GM12872 (cell line): Measurements from ENCODE around the gene MT1G.

ENCODE experiments used
- TF ChIP-seq, protein P1 (sequence below): IDR thresholded peaks from 3 replicates; pipeline ENCODE4 v1.5.1; 2011; ENCODE audit warnings: low read depth, mild to moderate bottlenecking, low read length, moderate library complexity; ENCODE audit not compliant: insufficient read depth

MT1G gene

DNA sequence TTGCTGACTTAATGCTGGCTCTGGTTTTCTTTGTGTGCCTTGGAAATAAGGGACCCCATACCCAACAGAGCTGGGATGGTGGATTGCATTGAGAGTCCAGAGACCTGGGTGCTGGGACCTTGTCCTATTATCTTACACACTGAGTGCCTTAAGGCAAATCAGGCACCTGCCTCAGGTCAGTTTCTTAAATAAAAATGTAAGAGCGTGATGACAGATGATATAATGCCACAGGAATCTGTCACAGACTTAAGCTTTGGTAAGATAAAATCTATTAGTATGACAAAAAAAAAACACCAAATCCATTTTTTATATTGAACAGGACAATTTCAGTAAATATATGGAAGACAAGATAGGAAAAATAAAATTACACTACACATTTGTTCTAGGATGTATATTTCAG, 27.8 kb downstream of the MT1G start:
- TF ChIP-seq, protein P1, sequence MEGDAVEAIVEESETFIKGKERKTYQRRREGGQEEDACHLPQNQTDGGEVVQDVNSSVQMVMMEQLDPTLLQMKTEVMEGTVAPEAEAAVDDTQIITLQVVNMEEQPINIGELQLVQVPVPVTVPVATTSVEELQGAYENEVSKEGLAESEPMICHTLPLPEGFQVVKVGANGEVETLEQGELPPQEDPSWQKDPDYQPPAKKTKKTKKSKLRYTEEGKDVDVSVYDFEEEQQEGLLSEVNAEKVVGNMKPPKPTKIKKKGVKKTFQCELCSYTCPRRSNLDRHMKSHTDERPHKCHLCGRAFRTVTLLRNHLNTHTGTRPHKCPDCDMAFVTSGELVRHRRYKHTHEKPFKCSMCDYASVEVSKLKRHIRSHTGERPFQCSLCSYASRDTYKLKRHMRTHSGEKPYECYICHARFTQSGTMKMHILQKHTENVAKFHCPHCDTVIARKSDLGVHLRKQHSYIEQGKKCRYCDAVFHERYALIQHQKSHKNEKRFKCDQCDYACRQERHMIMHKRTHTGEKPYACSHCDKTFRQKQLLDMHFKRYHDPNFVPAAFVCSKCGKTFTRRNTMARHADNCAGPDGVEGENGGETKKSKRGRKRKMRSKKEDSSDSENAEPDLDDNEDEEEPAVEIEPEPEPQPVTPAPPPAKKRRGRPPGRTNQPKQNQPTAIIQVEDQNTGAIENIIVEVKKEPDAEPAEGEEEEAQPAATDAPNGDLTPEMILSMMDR = no peak

DNA sequence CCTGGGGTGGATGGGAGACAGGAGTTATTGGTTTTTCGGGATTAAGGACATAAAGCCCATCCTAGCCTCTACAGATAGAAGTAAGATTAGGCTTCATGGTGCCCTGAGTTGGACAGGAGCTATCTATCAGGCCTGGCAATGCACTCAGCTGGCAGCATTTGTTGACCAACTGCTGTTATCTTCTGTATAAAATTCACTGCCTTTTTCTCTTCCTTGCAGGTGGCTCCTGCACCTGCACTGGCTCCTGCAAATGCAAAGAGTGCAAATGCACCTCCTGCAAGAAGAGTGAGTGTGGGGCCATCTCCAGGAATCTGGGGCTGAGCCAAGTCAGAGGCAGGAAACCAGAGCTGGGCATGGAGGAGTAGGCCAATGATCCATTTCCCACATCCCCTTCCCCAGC, 28.8 kb downstream of the MT1G start:
- TF ChIP-seq, protein P1 = no peak

DNA sequence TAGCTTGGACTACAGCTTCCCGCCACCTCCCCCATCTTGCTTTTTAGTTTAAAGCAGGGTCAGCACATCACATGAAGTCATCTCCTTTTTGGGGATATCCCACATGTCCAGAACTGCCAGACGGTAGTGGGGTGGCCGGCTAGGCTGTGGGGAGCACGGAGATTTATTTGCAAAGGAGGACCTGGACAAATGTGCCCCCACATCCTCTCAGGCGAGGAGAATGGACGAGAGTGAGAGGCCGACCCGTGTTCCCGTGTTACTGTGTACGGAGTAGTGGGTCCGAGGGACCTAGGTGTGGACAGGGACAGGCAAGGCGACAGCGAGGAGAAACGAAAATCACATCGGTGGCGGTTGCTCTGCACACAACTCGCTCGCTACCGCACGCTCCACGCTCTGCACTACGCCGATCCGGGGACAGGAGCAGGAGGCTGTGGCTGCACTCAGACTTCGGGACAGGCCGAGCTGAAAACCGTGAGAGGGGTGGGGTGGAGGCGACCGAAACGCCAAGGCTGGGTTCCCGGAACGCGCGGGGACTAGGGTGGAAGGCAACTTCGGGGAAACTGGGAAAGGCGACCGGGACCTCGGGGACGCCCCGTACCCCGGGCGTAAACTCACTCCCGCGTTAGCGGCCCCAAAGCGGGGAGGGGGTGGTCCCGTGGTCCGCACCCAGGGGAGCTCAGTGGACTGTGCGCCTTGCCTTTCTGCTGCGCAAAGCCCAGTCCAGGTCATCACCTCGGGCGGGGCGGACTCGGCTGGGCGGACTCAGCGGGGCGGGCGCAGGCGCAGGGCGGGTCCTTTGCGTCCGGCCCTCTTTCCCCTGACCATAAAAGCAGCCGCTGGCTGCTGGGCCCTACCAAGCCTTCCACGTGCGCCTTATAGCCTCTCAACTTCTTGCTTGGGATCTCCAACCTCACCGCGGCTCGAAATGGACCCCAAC, 29.8 kb downstream of the MT1G start, which contains the start of gene MT1A:
MT1A (plus strand) TSS at position 853 of the 937 bp plus-strand sequence; CDS start at position 926, 73 bp downstream.
- TF ChIP-seq, protein P1 = no peak

DNA sequence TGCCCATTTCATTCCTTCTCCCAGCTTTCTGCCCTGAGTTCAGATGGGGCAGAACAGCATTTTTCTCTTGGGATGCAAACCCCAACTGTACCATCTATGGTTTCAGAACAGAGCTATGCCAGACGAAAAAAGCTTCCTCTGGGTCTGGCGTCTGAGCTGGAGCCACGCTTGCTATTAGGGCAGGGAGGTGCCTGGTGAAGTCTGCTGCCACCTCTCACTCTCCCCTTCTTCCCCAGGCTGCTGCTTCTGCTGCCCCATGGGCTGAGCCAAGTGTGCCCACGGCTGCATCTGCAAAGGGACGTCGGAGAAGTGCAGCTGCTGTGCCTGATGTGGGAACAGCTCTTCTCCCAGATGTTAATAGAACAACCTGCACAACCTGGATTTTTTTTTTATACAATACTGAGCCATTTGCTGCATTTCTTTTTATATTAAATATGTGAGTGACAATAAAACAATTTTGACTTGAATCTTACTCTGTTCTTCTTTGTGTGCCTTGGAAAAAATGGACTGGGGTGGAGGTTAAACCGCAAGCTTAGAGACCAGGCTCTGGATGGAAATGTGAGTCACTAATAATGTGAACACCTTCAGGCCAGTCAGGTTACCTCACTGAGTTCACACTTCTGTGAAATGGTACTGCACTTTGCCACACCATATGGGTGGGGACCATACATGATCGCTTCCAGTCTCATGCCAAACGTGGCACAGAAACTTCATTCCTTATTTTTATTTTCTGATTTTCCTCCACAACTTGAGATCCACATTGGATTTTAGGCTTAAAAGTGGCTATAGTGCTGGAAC, 31.1 kb downstream of the MT1G start:
- TF ChIP-seq, protein P1 = no peak

DNA sequence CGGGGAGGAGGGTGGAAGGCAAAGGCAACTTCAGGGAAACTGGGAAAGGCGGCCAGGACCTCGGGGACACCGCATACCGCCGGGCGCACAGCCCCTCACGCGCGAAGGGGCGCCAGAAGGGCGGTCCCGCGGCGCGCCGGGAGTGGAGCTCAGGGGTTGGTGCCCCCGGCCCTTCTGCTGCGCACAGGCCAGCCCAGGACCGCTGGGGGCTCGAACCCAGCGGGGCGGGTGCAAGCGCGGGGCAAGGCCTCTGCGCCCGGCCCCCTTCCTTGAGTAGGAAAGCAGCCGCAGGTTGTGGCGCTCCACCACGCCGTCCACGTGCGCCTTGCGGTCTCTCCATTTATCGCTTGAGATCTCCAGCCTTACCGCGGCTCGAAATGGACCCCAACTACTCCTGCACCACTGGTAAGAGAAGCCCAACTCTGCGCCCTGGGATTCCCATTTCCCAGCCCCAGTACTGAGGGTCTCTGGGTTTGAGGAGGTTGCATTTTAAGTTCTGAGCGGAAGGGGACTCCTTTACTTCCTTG, 32.4 kb downstream of the MT1G start:
- TF ChIP-seq, protein P1 = no peak

DNA sequence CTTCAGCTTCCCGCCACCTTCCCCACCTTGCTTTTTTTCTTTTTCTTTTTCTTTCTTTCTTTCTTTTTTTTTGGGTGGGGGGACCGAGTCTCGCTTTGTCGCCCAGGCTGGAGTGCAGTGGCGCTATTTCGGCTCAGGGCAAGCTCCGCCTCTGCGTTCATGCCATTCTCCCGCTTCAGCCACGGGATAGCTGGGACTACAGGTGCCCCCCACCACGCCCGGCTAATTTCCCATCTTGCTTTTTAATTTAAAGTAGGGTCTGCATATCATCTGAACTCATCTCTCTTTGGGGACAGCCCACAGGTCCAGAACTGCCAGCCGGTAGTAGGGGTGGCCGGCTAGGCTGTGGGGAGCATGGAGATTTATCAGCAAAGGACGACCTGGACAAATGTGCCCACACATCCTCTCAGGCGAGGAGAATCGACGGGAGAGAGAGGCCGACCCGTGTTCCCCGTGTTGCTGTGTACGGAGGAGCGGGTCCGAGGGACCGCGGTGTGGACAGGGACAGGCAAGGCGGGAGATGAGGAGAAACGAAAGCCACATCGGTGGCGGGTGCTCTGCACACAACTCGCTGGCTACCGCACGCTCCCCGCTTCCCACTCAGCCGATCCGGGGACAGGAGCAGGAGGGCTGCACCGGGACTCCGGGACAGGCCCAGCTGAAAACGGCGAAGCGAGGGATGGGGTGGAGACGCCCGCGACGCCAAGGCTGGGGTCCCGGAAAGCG, 33.0 kb downstream of the MT1G start:
- TF ChIP-seq, protein P1 = no peak
